Measurements from ENCODE around the gene NLRP11. TPM values are rescaled to one million over a fixed set of nuclear protein-coding genes. Genes with fewer than 3 reads are reported as not detected.
"Not testable (repeated sequence)": the region's sequence is repeated elsewhere in the genome, so short reads cannot be mapped to it uniquely, and the experiment has no call there.

Gene NLRP11
- total and polyA plus RNA-seq, 2 donors, result not detected

DNA sequence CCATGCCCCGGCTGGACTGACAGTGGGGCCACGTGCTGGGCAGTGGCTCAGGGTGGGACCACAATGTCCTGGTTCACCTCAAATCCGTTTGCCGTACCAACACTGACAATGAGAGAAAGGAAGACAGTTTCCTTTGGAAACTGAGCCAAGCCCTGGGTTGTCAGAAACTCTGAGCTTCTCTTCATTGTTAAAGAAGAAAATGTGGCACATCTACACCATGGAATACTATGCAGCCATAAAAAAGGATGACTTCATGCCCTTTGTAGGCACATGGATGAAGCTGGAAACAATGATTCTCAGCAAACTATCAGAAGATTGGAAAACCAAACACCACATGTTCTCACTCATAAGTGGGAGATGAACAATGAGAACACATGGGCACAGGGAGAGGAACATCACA lies 75.0 kb downstream of the NLRP11 start:
- not testable (repeated sequence) for H3K27ac ChIP-seq (ENCODE audit: low read depth); H3K4me1 ChIP-seq (ENCODE audit: insufficient read depth); DNase-seq (ENCODE audit: extremely low spot score); H3K4me3 ChIP-seq (ENCODE audit: low read depth, low read length); H3K36me3 ChIP-seq (ENCODE audit: insufficient read depth)
- WGBS, result 75% methylated on average over 4 of the region's 4 CpGs

GRCh38 chr19:55753401-55753800 lies 78.4 kb downstream of the NLRP11 start:
- H3K27ac ChIP-seq (ENCODE audit: low read depth), result no peak overlapping the region
- H3K4me3 ChIP-seq (ENCODE audit: low read depth, low read length), result no peak overlapping the region
- WGBS, result 60% methylated on average over 3 of the region's 3 CpGs
- H3K4me1 ChIP-seq (ENCODE audit: insufficient read depth), result no peaks in the 10 kb centered on the region
- no peaks in the 10 kb centered on the region for H3K36me3 ChIP-seq (ENCODE audit: insufficient read depth)
- no peak for DNase-seq (ENCODE audit: extremely low spot score)

DNA sequence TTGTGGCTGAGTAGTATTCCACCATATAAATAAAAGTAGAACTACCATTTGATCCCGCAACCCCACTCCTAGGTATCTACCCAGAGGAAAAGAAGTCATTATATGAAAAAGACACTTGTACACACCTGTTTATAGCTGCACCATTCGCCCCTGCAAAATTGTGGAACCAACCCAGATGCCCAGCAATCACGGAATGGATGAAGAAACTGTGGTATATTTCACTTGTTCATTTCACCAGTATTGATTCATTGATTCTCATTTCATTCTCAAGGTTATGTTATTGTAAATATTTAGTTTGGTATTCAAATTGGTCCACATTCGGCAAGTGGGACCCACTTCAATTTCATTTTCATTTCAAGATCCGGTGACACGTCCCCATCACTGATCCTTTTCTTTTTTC lies 81.1 kb downstream of the NLRP11 start:
- Histone ChIP-seq H3K4me1 (ENCODE audit: insufficient read depth) (no peaks in the 10 kb centered on the region), H3K4me3 (ENCODE audit: low read depth, low read length) (no peak overlapping the region), H3K27ac (ENCODE audit: low read depth) (no peak overlapping the region), H3K36me3 (ENCODE audit: insufficient read depth) (no peaks in the 10 kb centered on the region)
- no peak for DNase-seq (ENCODE audit: extremely low spot score)
- 87% methylated on average over 6 of the region's 6 CpGs for WGBS

GRCh38 chr19:55738302-55738701 lies 93.5 kb downstream of the NLRP11 start, which contains the start of gene NLRP9:
NLRP9 (minus strand) TSS chr19:55738402; CDS start chr19:55738374, 28 bp downstream.
- H3K4me1 ChIP-seq (ENCODE audit: insufficient read depth), result no peaks in the 10 kb centered on the region

More at GRCh38 chr19:55738302-55738701, 93.5 kb downstream of the NLRP11 start, which contains the start of gene NLRP9:
- no peak within 1 kb of the TSS for H3K4me3 ChIP-seq (ENCODE audit: low read depth, low read length)
- WGBS, result 85% methylated on average over 3 of the region's 3 CpGs
- no peak for DNase-seq (ENCODE audit: extremely low spot score)
- H3K27ac ChIP-seq (ENCODE audit: low read depth), result no peak within 1 kb of the TSS
- no peaks in the 10 kb centered on the region for H3K36me3 ChIP-seq (ENCODE audit: insufficient read depth)

Other genes starting within 250 kb of the NLRP11 start
- gene FIZ1, start 232.5 kb downstream of the NLRP11 start, total RNA-seq, result 2.3 TPM
- 11.1 TPM for gene FIZ1, start 232.5 kb downstream of the NLRP11 start, polyA plus RNA-seq
- 5.7 TPM for gene ZNF524, start 231.7 kb downstream of the NLRP11 start, total RNA-seq
- gene ZNF524, start 231.7 kb downstream of the NLRP11 start, polyA plus RNA-seq, result 30.9 TPM
- gene ZNF865, start 226.4 kb downstream of the NLRP11 start, total RNA-seq, result 2.1 TPM
- gene ZNF865, start 226.4 kb downstream of the NLRP11 start, polyA plus RNA-seq, result 13.7 TPM
- 4.7 TPM for gene ZNF784, start 207.4 kb downstream of the NLRP11 start, total RNA-seq
- 9.7 TPM for gene ZNF784, start 207.4 kb downstream of the NLRP11 start, polyA plus RNA-seq
- gene ZNF580, start 191.0 kb downstream of the NLRP11 start, total RNA-seq, result 4.1 TPM
- gene ZNF580, start 191.0 kb downstream of the NLRP11 start, polyA plus RNA-seq, result 49.0 TPM
- gene ZNF581, start 188.3 kb downstream of the NLRP11 start, total RNA-seq, result 6.5 TPM
- 21.8 TPM for gene ZNF581, start 188.3 kb downstream of the NLRP11 start, polyA plus RNA-seq
- 4.1 TPM for gene CCDC106, start 183.8 kb downstream of the NLRP11 start, total RNA-seq
- gene CCDC106, start 183.8 kb downstream of the NLRP11 start, polyA plus RNA-seq, result 17.7 TPM
- gene U2AF2, start 177.0 kb downstream of the NLRP11 start, total RNA-seq, result 44.6 TPM
- gene U2AF2, start 177.0 kb downstream of the NLRP11 start, polyA plus RNA-seq, result 129 TPM
- gene EPN1, start 156.8 kb downstream of the NLRP11 start, total RNA-seq, result 23.4 TPM
- 106 TPM for gene EPN1, start 156.8 kb downstream of the NLRP11 start, polyA plus RNA-seq
- not detected for gene NLRP9, start 93.6 kb downstream of the NLRP11 start, total RNA-seq
- not detected for gene NLRP9, start 93.6 kb downstream of the NLRP11 start, polyA plus RNA-seq
- 0.58 TPM for gene RFPL4A, start 72.9 kb downstream of the NLRP11 start, total RNA-seq
- gene RFPL4A, start 72.9 kb downstream of the NLRP11 start, polyA plus RNA-seq, result not detected
- gene RFPL4AL1, start 62.9 kb downstream of the NLRP11 start, total RNA-seq, result not detected
- not detected for gene RFPL4AL1, start 62.9 kb downstream of the NLRP11 start, polyA plus RNA-seq
- gene NLRP4, start 4.5 kb upstream of the NLRP11 start, total RNA-seq, result not detected
- not detected for gene NLRP4, start 4.5 kb upstream of the NLRP11 start, polyA plus RNA-seq
- gene NLRP13, start 100.3 kb upstream of the NLRP11 start, total RNA-seq, result not detected
- not detected for gene NLRP13, start 100.3 kb upstream of the NLRP11 start, polyA plus RNA-seq
- not detected for gene NLRP8, start 115.8 kb upstream of the NLRP11 start, total RNA-seq
- not detected for gene NLRP8, start 115.8 kb upstream of the NLRP11 start, polyA plus RNA-seq
- gene NLRP5, start 154.8 kb upstream of the NLRP11 start, total RNA-seq, result not detected
- not detected for gene NLRP5, start 154.8 kb upstream of the NLRP11 start, polyA plus RNA-seq